Stimulated activated CD8-positive, alpha-beta memory T cell treated with anti-CD3 and anti-CD28 coated beads, Interleukin-7, amount 100 ng/mL, for 4 hours (primary cell): Measurements from ENCODE around the gene IFNL2.
A peak's percentile ranks its signal among the peaks of the same experiment; 100 is the strongest.
"Not testable (repeated sequence)": the region's sequence is repeated elsewhere in the genome, so short reads cannot be mapped to it uniquely, and the experiment has no call there.

Experiments
- DNase-seq, 2 donors: peaks; one replicate each; pipeline ENCODE4 v3.0.0-alpha.2; 2020; ENCODE audit warnings: low read depth in 2 of 2

IFNL2 gene

GRCh38 chr19:39268085-39268484 is at the start of gene IFNL2:
TSS of gene IFNL2 (plus strand) at chr19:39268396. CDS start at chr19:39268569, 173 bp downstream.
- not testable (repeated sequence) for DNase-seq

GRCh38 chr19:39219108-39219507 is 49.1 kb upstream of the IFNL2 start:
- not testable (repeated sequence) for DNase-seq

- no peak for DNase-seq
Observed at GRCh38 chr19:39223703-39224279, 44.4 kb upstream of the IFNL2 start.

GRCh38 chr19:39224910-39225309 is 43.3 kb upstream of the IFNL2 start:
- DNase-seq, result no peak

GRCh38 chr19:39230096-39230764 is 38.0 kb upstream of the IFNL2 start:
- DNase-seq, result no peak

GRCh38 chr19:39232708-39233107 is 35.5 kb upstream of the IFNL2 start:
- DNase-seq, result no peak

- peak in 1 of 2 donors; percentile 35 for DNase-seq
Observed at GRCh38 chr19:39236527-39236926, 31.7 kb upstream of the IFNL2 start.

- peak; percentile 9 to 44 for DNase-seq
Observed at GRCh38 chr19:39237200-39238184, 30.7 kb upstream of the IFNL2 start.

GRCh38 chr19:39238209-39238608 is 30.0 kb upstream of the IFNL2 start:
- DNase-seq, result no peak

GRCh38 chr19:39238944-39239343 is 29.3 kb upstream of the IFNL2 start:
- no peak for DNase-seq

GRCh38 chr19:39240421-39240820 is 27.8 kb upstream of the IFNL2 start:
- no peak for DNase-seq

GRCh38 chr19:39243741-39244140 is 24.5 kb upstream of the IFNL2 start:
- not testable (repeated sequence) for DNase-seq

GRCh38 chr19:39244410-39245100 is 23.6 kb upstream of the IFNL2 start, which contains the start of gene IFNL3:
TSS of gene IFNL3 (minus strand) at chr19:39245006. CDS start at chr19:39244967, 39 bp downstream.
- DNase-seq, result not testable (repeated sequence)

- DNase-seq, result not testable (repeated sequence)
Observed at GRCh38 chr19:39245166-39245565, 23.0 kb upstream of the IFNL2 start.

- peak in 1 of 2 donors; percentile 17 for DNase-seq
Observed at GRCh38 chr19:39246951-39247669, 21.1 kb upstream of the IFNL2 start.

- DNase-seq, result no peak
Observed at GRCh38 chr19:39247701-39248664, 20.2 kb upstream of the IFNL2 start.

GRCh38 chr19:39248806-39249205 is 19.4 kb upstream of the IFNL2 start, which contains the start of gene IFNL4:
TSS of gene IFNL4 (minus strand) at chr19:39248856.
- DNase-seq, result no peak

GRCh38 chr19:39251081-39251480 is 17.1 kb upstream of the IFNL2 start:
- DNase-seq, result no peak

- DNase-seq, result no peak
Observed at GRCh38 chr19:39251846-39252245, 16.4 kb upstream of the IFNL2 start.

- no peak for DNase-seq
Observed at GRCh38 chr19:39252458-39252857, 15.7 kb upstream of the IFNL2 start.
